SK-N-MC (cell line): ENCODE data around the gene GNB4.

Experiments used
- EZH2 ChIP-seq: fragments of 200-600 bp; sonication (generic); IDR thresholded peaks from one replicate; pipeline ENCODE4 v1.6.1; 2017; ENCODE audit warnings: antibody characterized with exemption
- FOXP2 ChIP-seq: optimal IDR thresholded peaks from 2 replicates; pipeline ENCODE3; 2011; ENCODE audit warnings: mild to moderate bottlenecking, moderate library complexity; ENCODE audit not compliant: insufficient read depth; ENCODE audit errors: extremely low read length, control extremely low read depth
- POLR2AphosphoS5 ChIP-seq: IDR thresholded peaks from 2 replicates; pipeline ENCODE4 v1.6.1; 2012; ENCODE audit warnings: mild to moderate bottlenecking, low read depth, low read length, borderline replicate concordance

DNA sequence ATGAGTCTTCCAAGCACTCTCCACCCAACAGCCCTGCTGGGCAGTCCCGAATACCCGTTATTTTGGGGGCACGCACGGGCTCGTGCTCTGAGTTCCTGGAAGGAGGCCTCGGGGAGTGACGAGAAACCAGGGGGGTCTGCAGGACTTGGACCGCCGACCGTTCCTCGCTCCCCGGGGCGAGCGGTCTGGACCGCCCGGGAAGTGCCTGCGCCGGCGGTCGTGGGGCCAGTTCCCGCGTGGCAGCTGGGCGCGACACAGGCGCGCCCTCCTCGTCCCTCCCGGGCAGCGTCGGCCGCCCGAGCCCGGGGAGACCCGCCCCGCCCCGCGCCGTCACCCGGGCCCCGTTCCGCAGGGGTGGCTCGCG is 387 bp downstream of the GNB4 start:
- TF ChIP-seq EZH2 = no peak
- TF ChIP-seq POLR2AphosphoS5 = no peak
- no peak for TF ChIP-seq FOXP2
